HepG2 (cell line): ENCODE data around the gene MAPK1. TPM values are rescaled to one million over a fixed set of nuclear protein-coding genes. Genes with fewer than 3 reads are reported as not detected.

ENCODE experiments used
- ATAC-seq: fragments of 200-7000 bp; cut with Tn5 transposase; 3 replicates; pipeline ENCODE4 v1.9.1; 2020; ENCODE audit warnings: mild to moderate bottlenecking, moderate library complexity
- BruUV-seq: library from RNA; stranded (reverse); fragments of 400-500 nt; replicated peaks from 2 replicates; lab custom pipeline; 2021; lab: Mats Ljungman, UMichigan
- CTCF ChIA-PET: fragments of 300-600 bp; formaldehyde crosslinking; extraction: SDS; loops from one replicate; lab custom pipeline; 2021; ENCODE audit warnings: low total read pairs, inconsistent platforms, low intra/inter-chr PET ratio; lab: Yijun Ruan, JAX
- POLR2A ChIA-PET: fragments of 350-600 bp; sonication (Branson Sonifier 250); formaldehyde crosslinking; loops from one replicate; lab custom pipeline; 2020; ENCODE audit warnings: antibody characterized with exemption, inconsistent platforms; lab: Yijun Ruan, JAX
- DNase-seq: peaks from one replicate; pipeline ENCODE4 v3.0.0-alpha.2; 2015; ENCODE audit warnings: low spot score
- FAIRE-seq: peaks from 3 replicates; lab custom pipeline; 2011; peaks lifted over from hg19 to GRCh38; lab: Jason Lieb, UNC
- H2AFZ ChIP-seq: one replicate; pipeline ENCODE4 v1.6.1; 2011; ENCODE audit warnings: low read length, inconsistent platforms
- H3K27ac ChIP-seq: fragments of 300-600 bp; 3 replicates; pipeline ENCODE4 v1.8.0; 2011; ENCODE audit warnings: mixed run types, mild to moderate bottlenecking, mixed read lengths, low read length, inconsistent platforms; ENCODE audit not compliant: insufficient read depth; ENCODE audit errors: extremely low read length
- H3K27me3 ChIP-seq, 2 experiments: fragments of 200-600 bp in 1 of 2; 2 replicates in 1 of 2; 3 replicates in 1 of 2; pipeline versions ENCODE4 v1.6.0 to v1.8.0; 2011; ENCODE audit warnings: low read length in 2 of 2, mild to moderate bottlenecking in 2 of 2, moderate library complexity in 2 of 2, inconsistent platforms in 1 of 2; ENCODE audit not compliant: insufficient read depth in 2 of 2, control insufficient read depth in 1 of 2
- H3K36me3 ChIP-seq, 2 experiments: fragments of 200-600 bp in 1 of 2; replicated peaks in 1 of 2; 2 replicates in 1 of 2; 3 replicates in 1 of 2; pipeline versions ENCODE4 v1.5.1 to v1.8.0; 2011; ENCODE audit warnings: low read length in 2 of 2, inconsistent platforms in 1 of 2; ENCODE audit not compliant: insufficient read depth in 2 of 2, control insufficient read depth in 1 of 2
- H3K4me1 ChIP-seq: 2 replicates; pipeline ENCODE4 v1.5.1; 2012; ENCODE audit warnings: low read length, inconsistent platforms; ENCODE audit not compliant: insufficient read depth
- H3K4me2 ChIP-seq: 2 replicates; pipeline ENCODE4 v1.6.0; 2011; ENCODE audit warnings: low read depth, low read length, inconsistent platforms
- H3K4me3 ChIP-seq, 3 experiments: fragments of 200-600 bp in 1 of 3; sonication (generic), shearing (Covaris generic) in 1 of 3; replicated peaks in 1 of 3; 2 replicates each; pipeline ENCODE4 v1.5.1; 2011 to 2016; ENCODE audit warnings: low read length in 3 of 3, inconsistent platforms in 2 of 3, low read depth in 2 of 3, mild to moderate bottlenecking in 2 of 3, control low read depth in 1 of 3, mixed read lengths in 1 of 3; ENCODE audit not compliant: insufficient read depth in 1 of 3
- H3K79me2 ChIP-seq: one replicate; pipeline ENCODE4 v1.6.1; 2011; ENCODE audit warnings: low read length, inconsistent platforms; ENCODE audit not compliant: insufficient read depth
- H3K9ac ChIP-seq: 2 replicates; pipeline ENCODE4 v1.6.0; 2011; ENCODE audit warnings: mild to moderate bottlenecking, low read depth, low read length, inconsistent platforms; ENCODE audit not compliant: insufficient read depth
- H3K9me3 ChIP-seq: 2 replicates; pipeline ENCODE4 v1.5.1; 2012; ENCODE audit warnings: mild to moderate bottlenecking, low read length
- H4K20me1 ChIP-seq: 2 replicates; pipeline ENCODE4 v1.6.0; 2011; ENCODE audit warnings: inconsistent platforms, mild to moderate bottlenecking, low read length, moderate library complexity; ENCODE audit not compliant: insufficient read depth
- EZH2 ChIP-seq: conservative IDR thresholded peaks from 2 replicates; pipeline ENCODE4 v1.6.1; 2012; ENCODE audit warnings: mild to moderate bottlenecking, low read depth, low read length, moderate library complexity
- HNF4A ChIP-seq: sonication (generic); formaldehyde crosslinking; IDR thresholded peaks from 2 replicates; pipeline ENCODE4 v1.4.0; 2020; ENCODE audit warnings: missing genetic modification reagents
- XRCC5 ChIP-seq: fragments of 200-400 bp; formaldehyde crosslinking; optimal IDR thresholded peaks from 2 replicates; pipeline ENCODE3; 2017; ENCODE audit warnings: mild to moderate bottlenecking, low read length
- ZNF33A ChIP-seq: sonication (generic); formaldehyde crosslinking; IDR thresholded peaks from 2 replicates; pipeline ENCODE4 v1.5.1; 2020; ENCODE audit warnings: missing genetic modification reagents, mild to moderate bottlenecking, moderate library complexity, borderline replicate concordance
- ZNF496 ChIP-seq: sonication (generic); formaldehyde crosslinking; IDR thresholded peaks from 2 replicates; pipeline ENCODE4 v1.8.1; 2023; ENCODE audit warnings: mild to moderate bottlenecking, moderate library complexity, missing genetic modification reagents; ENCODE audit not compliant: insufficient replicate concordance
- WGBS: methylation state at CpG from one replicate; pipeline ENCODE4 v1.1.6; 2017; ENCODE audit warnings: low lambda C conversion rate; 5-methylcytosine and 5-hydroxymethylcytosine counted together
- in situ Hi-C: cut with HindIII; loops from 2 replicates; pipeline ENCODE4 v1.10.0; 2017; ENCODE audit warnings: low pct_unique_long_range_greater_than_20kb; ENCODE audit not compliant: extremely low pct_ligation_motif_present
- intact Hi-C: fragments of 100-400 bp; cut with micrococcal nuclease; formaldehyde crosslinking; loops from one replicate; pipeline ENCODE4 v1.10.0; 2022; ENCODE audit not compliant: unreplicated experiment
- polyA plus RNA-seq, 8 experiments: library from polyadenylated mRNA; depleted of rRNA in 3 of 8; stranded (reverse) in 7 of 8; unstranded in 1 of 8; fragments of >200 nt; fragmentation: Illumina TruSeq in 4 of 8; extraction: Trizol in 4 of 8; gene quantifications; 2 replicates each; pipeline versions ENCODE4 v1.2.1 to v1.2.3, GENCODE V29; 2011 to 2016; ENCODE audit warnings: low read depth in 4 of 8, missing spikeins in 1 of 8, mixed read lengths in 1 of 8; ENCODE audit not compliant: insufficient read depth in 1 of 8
- total RNA-seq, 5 experiments: library from RNA; depleted of rRNA; stranded (reverse); fragments of >200 nt; fragmentation: Illumina TruSeq; extraction: Trizol; gene quantifications; 2 replicates each; pipeline ENCODE4 v1.2.3, GENCODE V29; 2016; ENCODE audit warnings: low read depth in 1 of 5
- TF ChIP-seq, protein P1 (sequence below), 2 experiments: fragments of 450-650 bp in 1 of 2; sonication (generic) in 1 of 2; formaldehyde crosslinking in 1 of 2; IDR thresholded peaks; 2 replicates each; pipeline versions ENCODE4 v1.6.1 to v1.8.0; 2016 to 2022; ENCODE audit warnings: antibody characterized with exemption in 1 of 2, mild to moderate bottlenecking in 1 of 2, missing genetic modification reagents in 1 of 2

Gene MAPK1
- total and polyA plus RNA-seq, 2 of the 13 experiments (the other 11 are each of a cell fraction or from before 2014, with no cell fraction given) = 107 to 114 TPM

DNA sequence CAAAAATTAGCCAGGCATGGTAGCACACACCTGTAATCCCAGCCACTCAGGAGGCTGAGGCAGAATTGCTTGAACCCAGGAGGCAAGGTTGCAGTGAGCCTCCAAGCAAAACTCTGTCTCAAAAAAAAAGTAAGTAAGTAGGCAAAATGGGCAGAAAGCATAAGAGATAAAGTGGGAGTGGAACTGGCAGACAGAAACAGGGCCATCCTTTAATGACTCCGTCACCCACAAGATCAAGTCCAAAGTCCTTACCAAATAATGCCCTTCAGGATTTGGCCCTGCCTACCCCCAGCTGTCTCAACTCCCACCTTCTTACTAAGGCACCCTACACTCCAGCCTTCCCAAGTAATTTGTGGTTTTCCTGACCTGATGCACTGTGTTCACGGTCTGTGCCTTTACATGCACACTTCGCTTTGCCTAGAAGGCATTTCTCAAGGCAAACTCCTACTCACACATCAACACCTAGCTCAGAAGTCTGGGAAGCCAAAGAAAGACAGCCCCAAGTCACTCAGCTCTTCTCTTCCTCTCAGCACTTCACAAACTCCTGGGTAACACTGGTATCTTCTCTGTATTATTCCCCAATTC is 6.1 kb downstream of the MAPK1 start:
- Histone ChIP-seq H3K4me1 (peaks cover 88% of the 10 kb centered on the region), H3K36me3 (peaks cover 0 to 3% of the 10 kb centered on the region in 2 experiments; a peak in 2 of 5 replicates), H2AFZ (no peak overlapping the region), H4K20me1 (peaks cover 85% of the 10 kb centered on the region), H3K27ac (peak overlapping the region; percentile 45), H3K27me3 (no peaks in the 10 kb centered on the region; a peak in 1 of 5 replicates), H3K9ac (no peak overlapping the region), H3K79me2 (peaks cover 97% of the 10 kb centered on the region), H3K4me3 (0 out of 6 replicates have a peak overlapping the region, but pooled peaks of 1 of the 3 experiments have one; percentile 21), H3K9me3 (no peaks in the 10 kb centered on the region), H3K4me2 (peak overlapping the region; percentile 59)
- in situ Hi-C loops (no loop called here), intact Hi-C loops (loop anchor here (5.0 kb wide), 1 partner anchor 64 kb away; no protein-coding TSS in a partner anchor)
- BruUV-seq = no TSS peak
- WGBS = 78% methylated on average over 3 of the region's 3 CpGs
- TF ChIP-seq ZNF496 (CRISPR knock-in tag) (no peak), EZH2 (no peak), HNF4A (CRISPR knock-in tag) (peak; percentile 45), XRCC5 (peak; percentile 32), ZNF33A (CRISPR knock-in tag) (no peak)
- TF ChIP-seq, protein P1, sequence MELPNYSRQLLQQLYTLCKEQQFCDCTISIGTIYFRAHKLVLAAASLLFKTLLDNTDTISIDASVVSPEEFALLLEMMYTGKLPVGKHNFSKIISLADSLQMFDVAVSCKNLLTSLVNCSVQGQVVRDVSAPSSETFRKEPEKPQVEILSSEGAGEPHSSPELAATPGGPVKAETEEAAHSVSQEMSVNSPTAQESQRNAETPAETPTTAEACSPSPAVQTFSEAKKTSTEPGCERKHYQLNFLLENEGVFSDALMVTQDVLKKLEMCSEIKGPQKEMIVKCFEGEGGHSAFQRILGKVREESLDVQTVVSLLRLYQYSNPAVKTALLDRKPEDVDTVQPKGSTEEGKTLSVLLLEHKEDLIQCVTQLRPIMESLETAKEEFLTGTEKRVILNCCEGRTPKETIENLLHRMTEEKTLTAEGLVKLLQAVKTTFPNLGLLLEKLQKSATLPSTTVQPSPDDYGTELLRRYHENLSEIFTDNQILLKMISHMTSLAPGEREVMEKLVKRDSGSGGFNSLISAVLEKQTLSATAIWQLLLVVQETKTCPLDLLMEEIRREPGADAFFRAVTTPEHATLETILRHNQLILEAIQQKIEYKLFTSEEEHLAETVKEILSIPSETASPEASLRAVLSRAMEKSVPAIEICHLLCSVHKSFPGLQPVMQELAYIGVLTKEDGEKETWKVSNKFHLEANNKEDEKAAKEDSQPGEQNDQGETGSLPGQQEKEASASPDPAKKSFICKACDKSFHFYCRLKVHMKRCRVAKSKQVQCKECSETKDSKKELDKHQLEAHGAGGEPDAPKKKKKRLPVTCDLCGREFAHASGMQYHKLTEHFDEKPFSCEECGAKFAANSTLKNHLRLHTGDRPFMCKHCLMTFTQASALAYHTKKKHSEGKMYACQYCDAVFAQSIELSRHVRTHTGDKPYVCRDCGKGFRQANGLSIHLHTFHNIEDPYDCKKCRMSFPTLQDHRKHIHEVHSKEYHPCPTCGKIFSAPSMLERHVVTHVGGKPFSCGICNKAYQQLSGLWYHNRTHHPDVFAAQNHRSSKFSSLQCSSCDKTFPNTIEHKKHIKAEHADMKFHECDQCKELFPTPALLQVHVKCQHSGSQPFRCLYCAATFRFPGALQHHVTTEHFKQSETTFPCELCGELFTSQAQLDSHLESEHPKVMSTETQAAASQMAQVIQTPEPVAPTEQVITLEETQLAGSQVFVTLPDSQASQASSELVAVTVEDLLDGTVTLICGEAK (IDR thresholded peaks at IDR 0.05) = no peak
- TF ChIP-seq, protein P1 (CRISPR knock-in tag; IDR thresholded peaks at IDR 0.05) = no peak
- DNase-seq (no peak), FAIRE-seq (no peak), ATAC-seq (no peak)
- CTCF ChIA-PET = no interaction called here
- POLR2A ChIA-PET = interaction anchor here (0.6 kb wide), 1 partner anchor 144 kb away, joined by 3 read pairs; no protein-coding TSS in a partner anchor
